ENCODE data around the gene KRT23.

Gene KRT23

GRCh38 chr17:40905370-40905769, 32.1 kb downstream of the KRT23 start:
- DNase-seq: no peak

- DNase-seq: no peak
Measured at GRCh38 chr17:40903129-40903847, 34.2 kb downstream of the KRT23 start.

DNA sequence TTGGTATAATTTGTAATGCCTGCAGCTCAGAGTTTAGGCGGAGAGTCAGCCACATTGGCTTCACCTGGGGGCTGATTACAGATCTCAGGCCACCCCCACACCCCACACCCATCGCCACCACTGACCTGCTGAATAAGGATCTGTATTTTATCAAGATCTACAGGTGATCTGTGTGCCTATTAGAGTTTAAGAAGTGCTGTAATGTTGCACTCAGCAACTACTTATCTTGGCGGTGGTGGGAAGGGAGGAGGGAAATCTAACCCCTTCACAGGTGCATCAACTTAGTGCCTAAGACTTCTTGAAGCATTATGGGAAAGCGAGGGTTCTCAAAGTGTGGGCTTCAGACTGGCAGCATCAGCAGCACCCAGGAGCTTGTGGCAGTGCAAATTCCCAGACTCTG, 34.9 kb downstream of the KRT23 start:
- DNase-seq: no peak

DNA sequence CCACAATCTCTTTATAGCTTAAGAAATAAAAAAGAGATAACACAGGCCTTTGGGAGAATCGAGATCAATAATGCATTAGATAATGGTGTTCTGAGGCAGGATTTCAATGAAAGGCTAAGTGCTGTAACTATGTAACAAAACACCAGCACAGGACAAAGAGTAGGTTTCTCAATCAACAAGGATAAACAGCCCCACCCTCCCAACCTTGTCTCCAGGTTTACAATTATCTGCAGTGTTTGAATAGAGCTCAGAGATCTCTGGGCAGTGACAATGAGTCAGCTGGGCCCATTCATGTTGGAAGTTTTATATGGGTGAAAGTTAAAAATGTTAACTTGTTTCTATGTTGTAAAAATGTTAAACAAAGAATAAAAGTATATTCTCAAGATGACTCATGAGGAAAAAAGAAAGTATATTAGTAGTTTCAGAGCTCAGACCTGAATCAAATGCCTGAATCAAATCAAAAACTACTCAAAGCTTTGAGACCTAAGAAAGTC, 35.4 kb downstream of the KRT23 start:
- DNase-seq: no peak

- no peak for DNase-seq
Measured at GRCh38 chr17:40900809-40901356, 36.6 kb downstream of the KRT23 start.

GRCh38 chr17:40896916-40897455, 40.5 kb downstream of the KRT23 start:
- no peak for DNase-seq

DNA sequence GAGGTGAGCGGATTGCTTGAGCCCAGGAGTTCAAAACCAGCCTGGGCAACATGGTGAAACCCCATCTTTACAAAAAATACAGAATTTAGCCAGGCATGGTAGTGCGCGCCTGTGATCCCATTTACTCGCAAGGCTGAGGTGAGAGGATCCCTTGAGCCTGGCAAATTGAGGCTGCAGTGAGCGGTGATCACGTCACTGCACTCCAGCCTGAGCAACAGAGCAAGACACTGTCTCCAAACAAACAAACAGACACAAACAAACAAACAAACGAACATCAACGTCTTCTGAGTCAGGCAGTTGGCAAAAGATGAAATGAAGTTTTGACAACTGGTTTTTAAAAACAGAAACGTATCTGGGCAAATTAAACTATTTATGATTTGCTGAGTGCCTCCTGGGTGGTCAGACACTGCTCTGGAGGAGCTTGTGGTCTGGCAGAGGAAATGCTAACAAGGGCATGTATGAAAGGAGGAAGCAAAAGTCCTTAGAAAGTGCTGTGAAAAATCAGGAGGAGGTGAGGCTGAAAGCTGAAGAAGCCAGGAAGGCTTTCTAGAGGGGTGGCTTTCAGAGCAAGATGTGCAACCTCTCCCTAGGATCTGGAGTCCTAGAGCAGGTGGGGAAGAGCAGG, 42.2 kb downstream of the KRT23 start:
- no peak for DNase-seq

- DNase-seq: no peak
Measured at GRCh38 chr17:40888196-40888720, 49.2 kb downstream of the KRT23 start.

GRCh38 chr17:40886090-40886489, 51.4 kb downstream of the KRT23 start:
- no peak for DNase-seq

GRCh38 chr17:40884708-40885512, 52.5 kb downstream of the KRT23 start, which contains the start of gene KRT20:
TSS of gene KRT20 (minus strand) at chr17:40885242. CDS start at chr17:40885185, 57 bp downstream.
- DNase-seq: no peak

DNA sequence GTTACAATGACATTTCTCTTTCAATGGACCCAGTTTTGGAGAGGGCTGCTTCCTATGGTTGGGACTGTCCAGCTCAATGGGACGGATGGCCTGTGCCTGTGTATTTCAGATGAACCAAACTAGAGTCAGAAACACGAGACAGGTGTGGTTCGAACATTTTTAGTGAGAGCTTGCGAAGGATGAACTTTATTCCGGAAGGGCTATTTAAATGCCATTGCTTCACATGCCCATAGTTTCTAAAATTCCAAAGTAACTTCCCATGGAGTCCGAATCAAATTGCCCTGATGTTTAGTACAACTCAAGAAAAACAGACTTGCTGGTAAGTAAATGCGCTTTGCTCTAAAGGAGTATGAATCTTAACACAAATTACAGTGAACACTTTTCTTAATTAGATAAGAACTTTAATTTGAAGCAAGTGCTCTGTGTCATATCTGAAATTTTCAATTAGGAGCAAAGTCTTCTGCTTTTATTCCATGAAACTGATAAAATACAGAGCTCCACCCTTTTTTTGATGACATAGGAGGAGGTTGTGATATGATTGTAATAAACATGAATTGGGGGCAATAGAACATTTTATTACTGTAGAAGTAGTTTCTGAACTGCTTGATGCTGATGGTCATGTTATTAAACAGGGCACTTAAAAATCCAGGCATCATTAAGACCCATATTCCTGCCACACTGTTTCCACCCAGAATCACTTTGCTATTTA, 53.7 kb downstream of the KRT23 start:
- DNase-seq: no peak

DNA sequence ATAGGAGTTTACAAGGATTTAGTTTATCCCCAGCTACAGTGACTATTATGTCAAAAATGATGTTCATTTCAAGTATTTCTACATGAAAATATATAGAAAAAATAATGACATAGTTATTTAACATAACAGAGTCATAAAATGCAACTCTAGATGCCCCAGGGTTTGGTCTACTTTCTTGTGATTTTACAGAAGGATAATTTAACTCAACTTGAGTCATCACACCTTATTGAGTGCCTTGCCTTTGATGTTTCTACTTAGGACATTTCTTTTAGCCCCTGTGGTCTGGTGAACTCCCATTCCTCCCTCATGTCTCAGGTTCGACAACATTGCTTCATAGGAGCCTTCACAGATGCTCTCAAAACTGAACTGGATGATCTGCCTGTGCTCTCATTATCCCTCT, 54.4 kb downstream of the KRT23 start:
- no peak for DNase-seq

DNA sequence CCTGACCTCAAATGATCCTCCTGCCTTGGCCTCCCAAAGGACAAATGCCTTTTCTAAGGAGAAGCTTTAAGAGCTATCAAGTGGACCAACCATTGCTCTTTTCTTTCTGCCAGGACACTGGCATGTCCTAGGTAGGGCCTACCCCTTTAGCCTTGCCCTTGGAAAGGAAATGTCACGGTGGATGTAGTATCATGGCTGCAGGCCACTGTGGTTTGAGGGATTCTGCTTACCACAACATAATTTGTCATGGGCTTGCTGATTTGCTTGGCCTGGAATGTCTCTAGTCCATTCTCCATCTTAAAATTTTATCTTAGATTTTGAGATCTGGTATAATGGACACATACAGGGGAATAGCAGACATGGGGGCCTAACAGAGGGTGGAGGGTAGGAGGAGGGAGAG, 58.4 kb downstream of the KRT23 start:
- DNase-seq: no peak

DNA sequence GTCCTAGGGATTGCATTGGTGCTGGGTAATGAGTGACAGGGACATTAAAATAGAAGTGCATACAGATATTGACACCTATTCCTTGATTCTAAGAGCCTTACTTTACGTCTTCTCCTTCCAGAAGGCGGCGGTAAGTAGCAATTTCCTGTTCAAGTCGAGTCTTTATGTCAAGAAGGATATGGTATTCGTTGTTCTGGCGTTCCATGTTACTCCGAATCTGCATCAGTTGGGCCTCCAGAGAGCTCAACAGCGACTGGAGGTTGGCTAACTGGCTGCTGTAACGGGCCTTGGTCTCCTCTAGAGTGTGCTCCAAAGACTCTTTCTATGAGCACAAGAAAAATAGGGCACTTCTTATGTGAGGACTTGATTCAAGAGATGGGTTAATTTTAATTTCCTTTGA, 59.4 kb downstream of the KRT23 start:
- no peak for DNase-seq

- no peak for DNase-seq
Measured at GRCh38 chr17:40873801-40874200, 63.6 kb downstream of the KRT23 start.

DNA sequence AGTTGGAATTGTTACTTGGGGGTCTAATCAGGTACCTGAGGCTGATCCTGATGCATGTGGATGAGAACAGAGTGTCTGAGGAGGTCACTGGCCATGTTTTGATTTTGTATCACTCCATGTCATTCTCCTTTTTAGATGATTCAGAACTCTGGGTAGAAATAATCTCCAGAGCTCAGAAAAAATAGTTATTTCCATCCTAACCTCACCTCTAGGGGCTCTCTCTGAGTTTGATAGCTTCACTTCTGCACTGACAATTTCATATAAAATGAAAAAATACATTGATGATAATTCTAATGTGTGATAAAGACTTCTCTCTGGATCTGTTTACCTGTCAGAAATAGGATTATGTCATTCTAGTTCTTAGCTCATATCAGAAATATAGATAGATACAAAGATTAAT, 64.2 kb downstream of the KRT23 start:
- no peak for DNase-seq
